RWPE2 (cell line): ENCODE results near the gene NANOGP8.

Experiments used
- ATAC-seq: fragments of 200-7000 bp; cut with Tn5 transposase; 3 replicates; pipeline ENCODE4 v1.9.1; 2021; ENCODE audit warnings: low read depth
- DNase-seq: peaks from one replicate; pipeline ENCODE4 v3.0.0-alpha.2; 2020; ENCODE audit warnings: low spot score
- H3K27ac ChIP-seq: fragments of 450-650 bp; 2 replicates; pipeline ENCODE4 v1.5.1; 2017; ENCODE audit warnings: mild to moderate bottlenecking; ENCODE audit not compliant: poor library complexity, severe bottlenecking
- H3K27me3 ChIP-seq: fragments of 250-450 bp; sonication (Bioruptor Pico); 2 replicates; pipeline ENCODE4 v1.5.1; 2021; ENCODE audit warnings: mild to moderate bottlenecking, moderate library complexity; ENCODE audit not compliant: insufficient read depth, poor library complexity, severe bottlenecking
- H3K36me3 ChIP-seq: fragments of 250-450 bp; sonication (Bioruptor Pico); 2 replicates; pipeline ENCODE4 v1.5.1; 2020; ENCODE audit warnings: low read depth, mild to moderate bottlenecking, moderate library complexity
- H3K4me1 ChIP-seq: fragments of 250-450 bp; sonication (Bioruptor Pico); 2 replicates; pipeline ENCODE4 v1.5.1; 2021; ENCODE audit warnings: mild to moderate bottlenecking, moderate library complexity; ENCODE audit not compliant: insufficient read depth, poor library complexity, severe bottlenecking
- H3K4me3 ChIP-seq: fragments of 250-450 bp; sonication (Bioruptor Pico); 2 replicates; pipeline ENCODE4 v1.5.1; 2021; ENCODE audit warnings: mild to moderate bottlenecking, moderate library complexity; ENCODE audit not compliant: severe bottlenecking
- H3K9me3 ChIP-seq: fragments of 250-450 bp; sonication (Bioruptor Pico); 2 replicates; pipeline ENCODE4 v1.5.1; 2021; ENCODE audit warnings: mild to moderate bottlenecking, moderate library complexity; ENCODE audit not compliant: severe bottlenecking
- CTCF ChIP-seq: fragments of 450-650 bp; IDR thresholded peaks from one replicate; pipeline ENCODE4 v1.5.1; 2017; ENCODE audit warnings: mild to moderate bottlenecking, moderate library complexity; ENCODE audit not compliant: poor library complexity, severe bottlenecking

The NANOGP8 gene

GRCh38 chr15:35067496-35068347, 17.4 kb downstream of the NANOGP8 start:
- H3K36me3 ChIP-seq: no peaks in the 10 kb centered on the region
- H3K4me1 ChIP-seq: no peaks in the 10 kb centered on the region
- no peak overlapping the region for H3K4me3 ChIP-seq
- no peaks in the 10 kb centered on the region for H3K9me3 ChIP-seq
- no peaks in the 10 kb centered on the region for H3K27me3 ChIP-seq
- ATAC-seq (no peak), DNase-seq (no peak)
- no peak overlapping the region for H3K27ac ChIP-seq
- TF ChIP-seq CTCF: no peak

GRCh38 chr15:35066094-35066493, 19.0 kb downstream of the NANOGP8 start:
- no peak for DNase-seq
- Histone ChIP-seq H3K9me3 (no peaks in the 10 kb centered on the region), H3K36me3 (no peaks in the 10 kb centered on the region), H3K4me3 (no peak overlapping the region), H3K27me3 (no peaks in the 10 kb centered on the region), H3K4me1 (peaks cover 11% of the 10 kb centered on the region), H3K27ac (no peak overlapping the region)
- ATAC-seq: no peak
- TF ChIP-seq CTCF: no peak

- no peak for TF ChIP-seq CTCF
- H3K4me3 ChIP-seq: no peak overlapping the region
- no peaks in the 10 kb centered on the region for H3K36me3 ChIP-seq
- no peak for ATAC-seq
- no peak for DNase-seq
- H3K27ac ChIP-seq: no peak overlapping the region
- H3K27me3 ChIP-seq: no peaks in the 10 kb centered on the region
- peaks cover 12% of the 10 kb centered on the region for H3K4me1 ChIP-seq
- no peaks in the 10 kb centered on the region for H3K9me3 ChIP-seq
Measured at GRCh38 chr15:35064576-35065190, 20.4 kb downstream of the NANOGP8 start.

- Histone ChIP-seq H3K27me3 (no peaks in the 10 kb centered on the region), H3K4me1 (peaks cover 12% of the 10 kb centered on the region), H3K9me3 (no peaks in the 10 kb centered on the region), H3K4me3 (no peak overlapping the region), H3K36me3 (no peaks in the 10 kb centered on the region), H3K27ac (no peak overlapping the region)
- no peak for TF ChIP-seq CTCF
- no peak for ATAC-seq
- no peak for DNase-seq
Measured at GRCh38 chr15:35062738-35063099, 22.4 kb downstream of the NANOGP8 start.
